ENCODE measurements around the gene WFIKKN1. TPM values are rescaled to one million over a fixed set of nuclear protein-coding genes. Genes with fewer than 3 reads are reported as not detected.
A peak's percentile ranks its signal among the peaks of the same experiment; 100 is the strongest.

WFIKKN1 gene
- total RNA-seq, 2 experiments from 2014 or later = 0.25 TPM; not detected in 1

DNA sequence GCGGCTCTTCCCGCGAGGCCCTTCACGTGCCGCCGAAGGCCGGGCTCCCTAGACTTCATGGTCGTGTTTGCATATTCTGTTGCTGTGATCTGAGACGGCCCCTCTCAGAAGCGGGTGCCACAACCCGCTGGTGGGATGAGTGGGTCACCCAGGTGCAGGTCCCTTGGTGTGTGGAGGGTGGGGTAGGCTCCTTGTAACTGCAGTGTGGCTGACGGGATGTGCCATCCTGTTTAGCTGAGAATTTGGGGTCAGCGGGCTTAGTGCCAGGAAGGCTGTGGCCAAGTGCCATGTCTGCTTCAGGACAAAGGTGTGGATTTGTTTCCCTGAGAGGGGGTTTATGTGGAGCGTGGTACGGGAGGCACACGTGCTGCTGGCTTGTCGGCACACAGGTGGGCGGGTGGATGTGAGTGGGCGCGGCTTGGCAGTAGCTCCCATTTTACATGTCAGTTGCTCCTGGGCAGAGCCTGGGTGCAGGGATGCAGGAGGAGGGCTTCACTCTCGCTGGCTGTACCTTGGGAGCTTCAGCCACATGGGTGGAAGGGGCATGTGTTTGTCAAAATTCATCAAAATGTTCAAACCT, 9.2 kb upstream of the WFIKKN1 start:
- H3K27ac Mint-ChIP-seq = peak overlapping the region; percentile 20
- no peak for ATAC-seq
- intact Hi-C loops (cut with micrococcal nuclease) = no loop called here
- peaks cover 6% of the 10 kb centered on the region for H3K4me1 Mint-ChIP-seq (ENCODE audit: low read depth)
- POLR2A ChIA-PET = no interaction called here
- H3K4me3 Mint-ChIP-seq = no peak overlapping the region
- no peaks in the 10 kb centered on the region for H3K9me3 Mint-ChIP-seq
- no peaks in the 10 kb centered on the region for H3K27me3 Mint-ChIP-seq
- TF ChIP-seq, protein P1, sequence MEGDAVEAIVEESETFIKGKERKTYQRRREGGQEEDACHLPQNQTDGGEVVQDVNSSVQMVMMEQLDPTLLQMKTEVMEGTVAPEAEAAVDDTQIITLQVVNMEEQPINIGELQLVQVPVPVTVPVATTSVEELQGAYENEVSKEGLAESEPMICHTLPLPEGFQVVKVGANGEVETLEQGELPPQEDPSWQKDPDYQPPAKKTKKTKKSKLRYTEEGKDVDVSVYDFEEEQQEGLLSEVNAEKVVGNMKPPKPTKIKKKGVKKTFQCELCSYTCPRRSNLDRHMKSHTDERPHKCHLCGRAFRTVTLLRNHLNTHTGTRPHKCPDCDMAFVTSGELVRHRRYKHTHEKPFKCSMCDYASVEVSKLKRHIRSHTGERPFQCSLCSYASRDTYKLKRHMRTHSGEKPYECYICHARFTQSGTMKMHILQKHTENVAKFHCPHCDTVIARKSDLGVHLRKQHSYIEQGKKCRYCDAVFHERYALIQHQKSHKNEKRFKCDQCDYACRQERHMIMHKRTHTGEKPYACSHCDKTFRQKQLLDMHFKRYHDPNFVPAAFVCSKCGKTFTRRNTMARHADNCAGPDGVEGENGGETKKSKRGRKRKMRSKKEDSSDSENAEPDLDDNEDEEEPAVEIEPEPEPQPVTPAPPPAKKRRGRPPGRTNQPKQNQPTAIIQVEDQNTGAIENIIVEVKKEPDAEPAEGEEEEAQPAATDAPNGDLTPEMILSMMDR (IDR thresholded peaks at IDR 0.05) = no peak
- CTCF ChIA-PET = no interaction called here
- DNase-seq = no peak
- H3K36me3 Mint-ChIP-seq (ENCODE audit: low read depth) = peaks cover 2% of the 10 kb centered on the region

DNA sequence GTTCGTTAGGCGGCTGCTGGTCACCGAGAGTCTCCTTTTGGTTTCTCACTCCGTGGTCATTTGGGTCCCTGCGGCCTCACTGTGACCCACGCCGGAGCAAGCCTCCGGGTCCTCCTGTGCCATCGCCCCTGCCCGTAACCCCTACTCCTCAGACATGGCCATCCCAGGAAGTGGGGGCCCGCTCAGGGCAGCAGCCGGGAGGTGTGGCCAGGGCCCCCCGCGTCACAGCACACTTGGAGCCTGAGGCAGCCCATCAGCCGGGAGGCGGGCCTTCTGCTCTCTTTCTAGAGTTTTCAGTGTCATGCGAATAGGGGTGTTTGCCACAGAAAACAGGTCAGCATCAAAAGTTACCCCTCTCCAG, 7.9 kb upstream of the WFIKKN1 start:
- CTCF ChIA-PET = no interaction called here
- no peaks in the 10 kb centered on the region for H3K27me3 Mint-ChIP-seq
- intact Hi-C loops (cut with micrococcal nuclease) = no loop called here
- peaks cover 6% of the 10 kb centered on the region for H3K4me1 Mint-ChIP-seq (ENCODE audit: low read depth)
- POLR2A ChIA-PET = no interaction called here
- no peak overlapping the region for H3K27ac Mint-ChIP-seq
- H3K36me3 Mint-ChIP-seq (ENCODE audit: low read depth) = peaks cover 2% of the 10 kb centered on the region
- no peak overlapping the region for H3K4me3 Mint-ChIP-seq
- ATAC-seq = no peak
- TF ChIP-seq, protein P1 (IDR thresholded peaks at IDR 0.05) = no peak
- no peaks in the 10 kb centered on the region for H3K9me3 Mint-ChIP-seq
- no peak for DNase-seq

DNA sequence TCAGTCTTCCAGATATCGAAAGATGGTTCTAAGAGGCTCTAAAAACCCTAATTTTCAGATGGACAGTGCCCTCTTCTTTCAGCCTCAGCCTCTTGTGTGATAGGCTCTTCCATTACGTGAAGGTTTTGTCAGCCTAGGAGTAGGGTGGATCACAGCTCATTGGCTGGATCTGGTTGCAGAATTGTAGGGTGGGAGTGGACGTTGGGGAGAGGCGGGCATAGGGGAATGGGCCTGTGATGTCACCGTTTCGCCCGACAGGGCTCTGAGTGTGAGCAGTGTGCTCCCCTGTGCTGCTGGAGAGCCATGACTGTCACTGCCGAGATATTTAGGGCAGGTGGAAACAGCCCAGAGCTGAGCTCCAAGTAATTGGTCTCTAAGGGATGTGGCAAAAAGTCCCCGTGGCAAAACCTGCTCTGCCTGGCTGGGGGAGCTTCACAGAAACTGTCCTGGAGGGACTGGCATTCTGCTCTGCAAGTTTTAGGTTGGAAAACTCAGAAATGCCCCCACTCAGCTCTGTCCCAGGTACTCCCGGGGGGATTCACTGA, 6.2 kb upstream of the WFIKKN1 start:
- POLR2A ChIA-PET = interaction anchor here (0.6 kb wide), 1 partner anchor 42 kb away, joined by 3 read pairs; no protein-coding TSS in a partner anchor
- no peak overlapping the region for H3K4me3 Mint-ChIP-seq
- no peaks in the 10 kb centered on the region for H3K27me3 Mint-ChIP-seq
- peaks cover 6% of the 10 kb centered on the region for H3K4me1 Mint-ChIP-seq (ENCODE audit: low read depth)
- TF ChIP-seq, protein P1 (IDR thresholded peaks at IDR 0.05) = no peak
- no peak for DNase-seq
- CTCF ChIA-PET = interaction anchor here (1.1 kb wide), 1 partner anchor 10 kb away, joined by 3 read pairs; no protein-coding TSS in a partner anchor
- intact Hi-C loops (cut with micrococcal nuclease) = no loop called here
- no peaks in the 10 kb centered on the region for H3K9me3 Mint-ChIP-seq
- ATAC-seq = no peak
- H3K27ac Mint-ChIP-seq = no peak overlapping the region
- peaks cover 2% of the 10 kb centered on the region for H3K36me3 Mint-ChIP-seq (ENCODE audit: low read depth)

DNA sequence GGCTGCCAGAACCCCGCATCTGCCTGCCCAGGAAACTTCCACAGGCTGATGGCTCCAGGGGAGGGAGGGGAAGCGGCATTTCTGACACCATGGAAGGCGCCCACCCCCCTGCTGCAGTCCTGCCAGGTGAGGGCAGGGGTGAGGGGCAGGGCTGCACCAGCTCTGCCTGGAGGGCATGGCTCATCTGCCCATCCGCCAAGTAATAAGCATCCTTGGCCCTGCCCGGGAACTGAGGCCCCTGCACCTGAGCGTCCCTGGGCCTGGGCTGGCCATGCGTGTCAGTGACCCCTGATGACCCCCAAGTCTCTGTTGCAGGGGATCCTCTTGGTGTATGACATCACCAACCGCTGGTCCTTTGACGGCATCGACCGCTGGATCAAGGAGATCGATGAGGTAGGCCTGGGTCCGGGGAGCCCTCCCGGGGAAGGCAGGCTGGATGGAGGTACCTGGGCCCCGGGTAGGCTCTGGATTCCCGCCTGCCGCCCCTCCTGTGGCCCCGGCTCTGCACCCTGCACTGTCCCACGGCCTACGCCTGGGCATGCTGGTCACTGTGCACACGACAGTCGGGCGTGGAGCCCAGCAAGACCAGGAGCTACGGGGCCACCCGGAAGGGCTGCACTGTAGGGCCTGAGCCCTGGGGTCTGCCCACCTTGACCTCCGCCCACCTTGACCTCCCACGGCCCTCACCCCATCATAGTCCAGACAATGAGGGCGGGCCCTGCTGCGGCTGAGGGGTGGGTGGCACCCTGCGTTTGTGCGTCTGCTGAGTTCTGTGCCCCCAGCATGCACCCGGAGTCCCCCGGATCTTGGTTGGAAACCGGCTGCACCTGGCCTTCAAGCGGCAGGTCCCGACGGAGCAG, 5.4 kb upstream of the WFIKKN1 start:
- intact Hi-C loops (cut with micrococcal nuclease) = no loop called here

More for the DNA sequence above, 5.4 kb upstream of the WFIKKN1 start:
- TF ChIP-seq, protein P1 (IDR thresholded peaks at IDR 0.05) = no peak
- no peak overlapping the region for H3K4me3 Mint-ChIP-seq
- peaks cover 6% of the 10 kb centered on the region for H3K4me1 Mint-ChIP-seq (ENCODE audit: low read depth)
- no peak for ATAC-seq
- peaks cover 2% of the 10 kb centered on the region for H3K36me3 Mint-ChIP-seq (ENCODE audit: low read depth)
- H3K27me3 Mint-ChIP-seq = no peaks in the 10 kb centered on the region
- no peak for DNase-seq
- no peaks in the 10 kb centered on the region for H3K9me3 Mint-ChIP-seq
- H3K27ac Mint-ChIP-seq = no peak overlapping the region
- CTCF ChIA-PET = interaction anchor here (1.1 kb wide), 1 partner anchor 9 kb away, joined by 3 read pairs; no protein-coding TSS in a partner anchor
- POLR2A ChIA-PET = interaction anchor here (0.6 kb wide), 2 partner anchors 43 to 150 kb away, joined by 3 read pairs; no protein-coding TSS in a partner anchor
